Spleen (tissue), 11 donors: Measurements from ENCODE around the gene RNF150. TPM values are rescaled to one million over a fixed set of nuclear protein-coding genes. Genes with fewer than 3 reads are reported as not detected.

Experiments
- DNase-seq: peaks from one replicate; pipeline ENCODE4 v3.0.0-alpha.2; 2020
- H3K27ac ChIP-seq, 8 donors: fragments of 200-600 bp; sonication (generic) in 7 of 8; 1 replicate in 4 of 8; 2 replicates in 4 of 8; pipeline versions ENCODE4 v1.5.0 to v1.8.0; 2016 to 2021; ENCODE audit warnings: inconsistent platforms in 4 of 8, mild to moderate bottlenecking in 4 of 8, moderate library complexity in 1 of 8
- H3K27me3 ChIP-seq, 7 donors: fragments of 200-600 bp; sonication (generic) in 6 of 7; replicated peaks in 1 of 7; 1 replicate in 4 of 7; 2 replicates in 3 of 7; pipeline versions ENCODE4 v1.5.0 to v1.8.0; 2016 to 2021; ENCODE audit warnings: inconsistent platforms in 3 of 7, mild to moderate bottlenecking in 1 of 7
- H3K36me3 ChIP-seq, 6 donors: fragments of 200-600 bp; sonication (generic) in 5 of 6; 1 replicate in 4 of 6; 2 replicates in 2 of 6; pipeline versions ENCODE4 v1.5.0 to v1.8.0; 2016 to 2021; ENCODE audit warnings: inconsistent platforms in 2 of 6
- H3K4me1 ChIP-seq, 6 donors: fragments of 200-600 bp; sonication (generic) in 5 of 6; 1 replicate in 3 of 6; 2 replicates in 3 of 6; pipeline versions ENCODE4 v1.5.0 to v1.8.0; 2016 to 2021; ENCODE audit warnings: inconsistent platforms in 3 of 6
- H3K4me3 ChIP-seq, 8 donors: fragments of 200-600 bp; sonication (generic) in 7 of 8; 1 replicate in 4 of 8; 2 replicates in 4 of 8; pipeline versions ENCODE4 v1.5.0 to v1.8.0; 2016 to 2021; ENCODE audit warnings: inconsistent platforms in 4 of 8, mild to moderate bottlenecking in 4 of 8, moderate library complexity in 2 of 8
- H3K9me3 ChIP-seq, 8 donors: fragments of 200-600 bp; sonication (generic) in 7 of 8; 1 replicate in 4 of 8; 2 replicates in 4 of 8; pipeline versions ENCODE4 v1.5.0 to v1.8.0; 2016 to 2021; ENCODE audit warnings: inconsistent platforms in 4 of 8
- POLR2A ChIP-seq, 3 donors: fragments of 450-650 bp; IDR thresholded peaks; one replicate each; pipeline ENCODE4 v1.5.1; 2017; ENCODE audit warnings: antibody characterized with exemption in 3 of 3, mild to moderate bottlenecking in 1 of 3
- POLR2AphosphoS5 ChIP-seq, 3 donors: sonication (generic); formaldehyde crosslinking; IDR thresholded peaks; one replicate each; pipeline ENCODE4 v1.5.1; 2017; ENCODE audit warnings: antibody characterized with exemption in 3 of 3
- WGBS, 5 donors: extraction: QIAGEN DNeasy Blood & Tissue Kit in 3 of 5; methylation state at CpG; one replicate each; pipeline versions ENCODE4 v1.1.5 to v1.1.7; 2013 to 2018; 5-methylcytosine and 5-hydroxymethylcytosine counted together
- intact Hi-C: fragments of 100-400 bp; cut with DNase I; formaldehyde crosslinking; loops from one replicate; pipeline ENCODE4 v1.15.0; 2023; ENCODE audit warnings: low total_unique reads
- polyA plus RNA-seq, 3 donors: library from polyadenylated mRNA; stranded (reverse); fragments of 200-250 nt; gene quantifications; one replicate each; pipeline ENCODE4 v1.2.1, GENCODE V29; 2013
- total RNA-seq, 7 donors: library from RNA; depleted of rRNA in 3 of 7; stranded (reverse); fragments of >200 nt in 3 of 7; fragmentation: NEBNext Ultra II Directional in 4 of 7; extraction: Animal tissue kit (Norgen Biotek cat#: 25700) in 4 of 7; gene quantifications; one replicate each; pipeline versions ENCODE4 v1.1.0 to v1.2.1, GENCODE V29; 2016 to 2021
- TF ChIP-seq, protein P1 (sequence below), 11 experiments: fragments of 200-600 bp in 7 of 11; fragments of 450-650 bp in 4 of 11; sonication (generic) in 4 of 11; IDR thresholded peaks in 8 of 11; conservative IDR thresholded peaks in 3 of 11; 1 replicate in 7 of 11; 2 replicates in 4 of 11; pipeline versions ENCODE4 v1.4.0 to v1.8.0; 2016 to 2021; ENCODE audit warnings: antibody characterized with exemption in 11 of 11, inconsistent platforms in 4 of 11, mild to moderate bottlenecking in 1 of 11
- donor health status: healthy with polysubstance abuse.
- donor health status: DM: no; HTN: no; CAD: no; lungs with moderate emphysema.
- donor health status: DM: no; HTN: no; CAD: no.
- donor health status: Bipolar disorder and iron deficiency.
- donor health status: healthy.
- donor health status: DM: no; HTN: no; CAD: no.
- donor health status: DM: yes; HTN: yes; CAD: no.

Gene RNF150
- total and polyA plus RNA-seq, 10 donors = 1.2 to 42.1 (median 19.2) TPM

DNA sequence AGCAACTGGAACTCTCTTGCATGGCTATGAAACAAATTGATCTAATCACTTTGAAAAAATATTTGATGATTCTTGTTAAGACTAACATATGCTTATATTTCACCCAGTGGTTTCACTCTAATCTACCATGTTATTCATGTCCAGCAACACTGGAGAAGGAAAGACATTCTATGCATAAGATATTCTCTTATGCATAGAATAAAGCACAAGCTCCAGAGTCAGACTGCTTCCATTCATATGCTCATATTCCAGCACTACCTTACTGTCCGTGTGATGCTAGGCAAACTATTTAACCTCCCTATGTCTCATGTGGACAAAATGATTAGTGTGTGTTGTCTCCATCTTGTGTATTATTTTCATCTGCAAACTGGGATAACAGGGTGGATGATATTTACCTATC lies 124.1 kb downstream of the RNF150 start:
- no peaks in the 10 kb centered on the region for H3K27me3 ChIP-seq
- no peak overlapping the region for H3K4me3 ChIP-seq
- peaks cover 0 to 7% (median 0%) of the 10 kb centered on the region in 8 donors for H3K9me3 ChIP-seq
- WGBS, 5 donors = 85 to 98% (median 93%) methylated on average over 1 of the region's 1 CpG
- TF ChIP-seq POLR2A (IDR thresholded peaks at IDR 0.05) = no peak
- no peak for TF ChIP-seq POLR2AphosphoS5 (IDR thresholded peaks at IDR 0.05)
- TF ChIP-seq, protein P1, sequence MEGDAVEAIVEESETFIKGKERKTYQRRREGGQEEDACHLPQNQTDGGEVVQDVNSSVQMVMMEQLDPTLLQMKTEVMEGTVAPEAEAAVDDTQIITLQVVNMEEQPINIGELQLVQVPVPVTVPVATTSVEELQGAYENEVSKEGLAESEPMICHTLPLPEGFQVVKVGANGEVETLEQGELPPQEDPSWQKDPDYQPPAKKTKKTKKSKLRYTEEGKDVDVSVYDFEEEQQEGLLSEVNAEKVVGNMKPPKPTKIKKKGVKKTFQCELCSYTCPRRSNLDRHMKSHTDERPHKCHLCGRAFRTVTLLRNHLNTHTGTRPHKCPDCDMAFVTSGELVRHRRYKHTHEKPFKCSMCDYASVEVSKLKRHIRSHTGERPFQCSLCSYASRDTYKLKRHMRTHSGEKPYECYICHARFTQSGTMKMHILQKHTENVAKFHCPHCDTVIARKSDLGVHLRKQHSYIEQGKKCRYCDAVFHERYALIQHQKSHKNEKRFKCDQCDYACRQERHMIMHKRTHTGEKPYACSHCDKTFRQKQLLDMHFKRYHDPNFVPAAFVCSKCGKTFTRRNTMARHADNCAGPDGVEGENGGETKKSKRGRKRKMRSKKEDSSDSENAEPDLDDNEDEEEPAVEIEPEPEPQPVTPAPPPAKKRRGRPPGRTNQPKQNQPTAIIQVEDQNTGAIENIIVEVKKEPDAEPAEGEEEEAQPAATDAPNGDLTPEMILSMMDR (IDR thresholded peaks at IDR 0.05 in 8 of 11, conservative IDR thresholded peaks at IDR 0.05 in 3 of 11) = no peak
- peaks cover 0 to 6% (median 0%) of the 10 kb centered on the region in 6 donors for H3K4me1 ChIP-seq
- intact Hi-C loops = no loop called here
- H3K27ac ChIP-seq = no peak overlapping the region
- H3K36me3 ChIP-seq = no peaks in the 10 kb centered on the region
- DNase-seq = no peak

GRCh38 chr4:141006242-141006802 lies 126.9 kb downstream of the RNF150 start:
- no peaks in the 10 kb centered on the region for H3K27me3 ChIP-seq
- H3K4me1 ChIP-seq = peaks cover 0 to 20% (median 0%) of the 10 kb centered on the region in 6 donors
- 67 to 78% (median 75%) methylated on average over 4 of the region's 4 CpGs for WGBS, 5 donors
- TF ChIP-seq POLR2AphosphoS5 (IDR thresholded peaks at IDR 0.05) (no peak), POLR2A (IDR thresholded peaks at IDR 0.05) (no peak)
- TF ChIP-seq, protein P1 (IDR thresholded peaks at IDR 0.05 in 8 of 11, conservative IDR thresholded peaks at IDR 0.05 in 3 of 11) = no peak
- no peak overlapping the region for H3K4me3 ChIP-seq
- H3K9me3 ChIP-seq = peaks cover 0 to 7% (median 0%) of the 10 kb centered on the region in 8 donors
- no peak overlapping the region for H3K27ac ChIP-seq
- intact Hi-C loops = no loop called here
- no peak for DNase-seq
- H3K36me3 ChIP-seq = no peaks in the 10 kb centered on the region

GRCh38 chr4:141004823-141005222 lies 128.4 kb downstream of the RNF150 start:
- no peak overlapping the region for H3K4me3 ChIP-seq
- no peak for DNase-seq
- intact Hi-C loops = no loop called here
- TF ChIP-seq POLR2A (IDR thresholded peaks at IDR 0.05) = no peak
- no peak for TF ChIP-seq POLR2AphosphoS5 (IDR thresholded peaks at IDR 0.05)
- TF ChIP-seq, protein P1 (IDR thresholded peaks at IDR 0.05 in 8 of 11, conservative IDR thresholded peaks at IDR 0.05 in 3 of 11) = no peak
- WGBS, 5 donors = 47 to 73% (median 54%) methylated on average over 2 of the region's 2 CpGs
- H3K9me3 ChIP-seq = peaks cover 0 to 7% (median 0%) of the 10 kb centered on the region in 8 donors
- no peak overlapping the region for H3K27ac ChIP-seq
- no peaks in the 10 kb centered on the region for H3K27me3 ChIP-seq
- H3K36me3 ChIP-seq = no peaks in the 10 kb centered on the region
- peaks cover 0 to 20% (median 0%) of the 10 kb centered on the region in 6 donors for H3K4me1 ChIP-seq

- intact Hi-C loops = no loop called here
- Histone ChIP-seq H3K4me1 (peaks cover 0 to 20% (median 0%) of the 10 kb centered on the region in 6 donors), H3K9me3 (no peaks in the 10 kb centered on the region), H3K4me3 (no peak overlapping the region), H3K36me3 (no peaks in the 10 kb centered on the region), H3K27me3 (no peaks in the 10 kb centered on the region), H3K27ac (no peak overlapping the region)
- DNase-seq = no peak
- no peak for TF ChIP-seq POLR2AphosphoS5 (IDR thresholded peaks at IDR 0.05)
- TF ChIP-seq, protein P1 (IDR thresholded peaks at IDR 0.05 in 8 of 11, conservative IDR thresholded peaks at IDR 0.05 in 3 of 11) = no peak
- TF ChIP-seq POLR2A (IDR thresholded peaks at IDR 0.05) = no peak
- WGBS, 5 donors = 79 to 86% (median 82%) methylated on average over 4 of the region's 4 CpGs
These were observed 130.1 kb downstream of the RNF150 start for GRCh38 chr4:141003193-141003592.
